Measurements from ENCODE around the gene OTC. TPM values are rescaled to one million over a fixed set of nuclear protein-coding genes. Genes with fewer than 3 reads are reported as not detected.
A peak's percentile ranks its signal among the peaks of the same experiment; 100 is the strongest.

Gene OTC
- not detected for polyA plus RNA-seq (ENCODE audit: insufficient read length)

- no peak for DNase-seq
Measured at GRCh38 chrX:38352362-38352761, at the start of gene OTC. OTC (plus strand) TSS chrX:38352604; CDS start chrX:38352697, 93 bp downstream.

GRCh38 chrX:38304010-38304409 is 48.4 kb upstream of the OTC start:
- no peak for DNase-seq

- DNase-seq, result no peak
Measured at GRCh38 chrX:38305971-38306370, 46.4 kb upstream of the OTC start.

- no peak for DNase-seq
Measured at GRCh38 chrX:38311743-38312142, 40.7 kb upstream of the OTC start.

- DNase-seq, result no peak
Measured at GRCh38 chrX:38312436-38312835, 40.0 kb upstream of the OTC start.

- DNase-seq, result no peak
Measured at GRCh38 chrX:38313190-38313589, 39.2 kb upstream of the OTC start.

- DNase-seq, result no peak
Measured at GRCh38 chrX:38315186-38315585, 37.2 kb upstream of the OTC start.

GRCh38 chrX:38318196-38318595 is 34.2 kb upstream of the OTC start:
- DNase-seq, result no peak

- no peak for DNase-seq
Measured at GRCh38 chrX:38318606-38319005, 33.8 kb upstream of the OTC start.

GRCh38 chrX:38320819-38321218 is 31.6 kb upstream of the OTC start:
- DNase-seq, result no peak

- no peak for DNase-seq
Measured at GRCh38 chrX:38326086-38326485, 26.3 kb upstream of the OTC start.

- DNase-seq, result peak; percentile 92
Measured at GRCh38 chrX:38327007-38327774, 25.2 kb upstream of the OTC start, which contains the start of gene RPGR. RPGR (minus strand) TSS chrX:38327509; CDS start chrX:38327367, 142 bp downstream.

- no peak for DNase-seq
Measured at GRCh38 chrX:38327775-38328081, 24.7 kb upstream of the OTC start.

GRCh38 chrX:38332505-38332904 is 19.9 kb upstream of the OTC start:
- no peak for DNase-seq

GRCh38 chrX:38335382-38335781 is 17.0 kb upstream of the OTC start:
- no peak for DNase-seq

GRCh38 chrX:38336538-38337240 is 15.7 kb upstream of the OTC start:
- DNase-seq, result no peak

- no peak for DNase-seq
Measured at GRCh38 chrX:38341442-38341841, 11.0 kb upstream of the OTC start.

GRCh38 chrX:38342853-38343778 is 9.3 kb upstream of the OTC start:
- DNase-seq, result no peak

- DNase-seq, result no peak
Measured at GRCh38 chrX:38346150-38346549, 6.3 kb upstream of the OTC start.

- no peak for DNase-seq
Measured at GRCh38 chrX:38347136-38347535, 5.3 kb upstream of the OTC start.

GRCh38 chrX:38351346-38351745 is 1.1 kb upstream of the OTC start:
- DNase-seq, result no peak

- DNase-seq, result no peak
Measured at GRCh38 chrX:38356401-38356800, 4.0 kb downstream of the OTC start.
